NB4 (cell line): Measurements from ENCODE around the gene ABCF3.

Experiments used
- DNase-seq: peaks from one replicate; pipeline ENCODE4 v3.0.0; 2010; ENCODE audit warnings: low read depth
- H3K4me3 ChIP-seq: one replicate; pipeline ENCODE4 v1.5.1; 2011; ENCODE audit warnings: mild to moderate bottlenecking, low read depth, low read length, moderate library complexity
- CTCF ChIP-seq: IDR thresholded peaks from one replicate; pipeline ENCODE4 v1.5.1; 2012; ENCODE audit warnings: low read depth, low read length
- MAX ChIP-seq: IDR thresholded peaks from 2 replicates; pipeline ENCODE4 v1.6.1; 2011; ENCODE audit warnings: low read depth, low read length
- MYC ChIP-seq: IDR thresholded peaks from 2 replicates; pipeline ENCODE4 v1.6.1; 2011; ENCODE audit warnings: low read depth, low read length
- POLR2A ChIP-seq: IDR thresholded peaks from 2 replicates; pipeline ENCODE4 v1.6.1; 2011; ENCODE audit warnings: mild to moderate bottlenecking; ENCODE audit not compliant: insufficient read length; ENCODE audit errors: extremely low read depth

ABCF3 gene

GRCh38 chr3:184234224-184234623 is 48.2 kb downstream of the ABCF3 start:
- TF ChIP-seq CTCF (no peak), MYC (no peak), POLR2A (no peak), MAX (no peak)
- DNase-seq, result peak; percentile 35
- H3K4me3 ChIP-seq, result no peak overlapping the region

- TF ChIP-seq MYC, result no peak
- DNase-seq, result no peak
- H3K4me3 ChIP-seq, result no peak overlapping the region
Observed at GRCh38 chr3:184234671-184235380, 48.8 kb downstream of the ABCF3 start.

- peak; percentile 29 for DNase-seq
- no peak for TF ChIP-seq POLR2A
- no peak for TF ChIP-seq MAX
- no peak for TF ChIP-seq MYC
- TF ChIP-seq CTCF, result no peak
- H3K4me3 ChIP-seq, result no peak overlapping the region
Observed at GRCh38 chr3:184235381-184236032, 49.5 kb downstream of the ABCF3 start.

GRCh38 chr3:184236033-184236410 is 50.0 kb downstream of the ABCF3 start:
- TF ChIP-seq CTCF (no peak), MYC (no peak)
- H3K4me3 ChIP-seq, result no peak overlapping the region
- no peak for DNase-seq

GRCh38 chr3:184236636-184237035 is 50.6 kb downstream of the ABCF3 start:
- DNase-seq, result no peak
- TF ChIP-seq MYC, result no peak
- TF ChIP-seq POLR2A, result no peak
- TF ChIP-seq MAX, result no peak
- no peak for TF ChIP-seq CTCF
- no peak overlapping the region for H3K4me3 ChIP-seq

- TF ChIP-seq CTCF, result no peak
- no peak for TF ChIP-seq MAX
- TF ChIP-seq POLR2A, result no peak
- no peak overlapping the region for H3K4me3 ChIP-seq
- DNase-seq, result no peak
Observed at GRCh38 chr3:184237211-184237610, 51.2 kb downstream of the ABCF3 start.
